HCT116 (cell line): ENCODE data around the gene GSTM5.

Source experiments
- EZH2 ChIP-seq: fragments of 200-600 bp; sonication (generic); IDR thresholded peaks from 2 replicates; pipeline ENCODE4 v1.6.1; 2017; ENCODE audit warnings: antibody characterized with exemption, mixed run types
- EZH2phosphoT487 ChIP-seq: fragments of 200-600 bp; IDR thresholded peaks from 2 replicates; pipeline ENCODE4 v1.6.1; 2018; ENCODE audit warnings: antibody characterized with exemption, borderline replicate concordance
- JUND ChIP-seq: IDR thresholded peaks from 2 replicates; pipeline ENCODE4 v1.6.1; 2012
- POLR2AphosphoS5 ChIP-seq: IDR thresholded peaks from 2 replicates; pipeline ENCODE4 v1.6.1; 2011; ENCODE audit warnings: mild to moderate bottlenecking, low read depth, low read length, moderate library complexity
- SIN3A ChIP-seq: IDR thresholded peaks from 2 replicates; pipeline ENCODE4 v1.6.1; 2012; ENCODE audit warnings: low read depth
- SP1 ChIP-seq: IDR thresholded peaks from 2 replicates; pipeline ENCODE4 v1.6.1; 2012; ENCODE audit warnings: low read depth
- TF ChIP-seq, protein P1 (sequence below): IDR thresholded peaks from 2 replicates; pipeline ENCODE4 v1.6.1; 2011; ENCODE audit warnings: mild to moderate bottlenecking, low read length, moderate library complexity; ENCODE audit not compliant: insufficient replicate concordance; ENCODE audit errors: extremely low read depth
- TF ChIP-seq, protein P2 (sequence below), 3 experiments: fragments of 200-600 bp in 1 of 3; sonication (generic) in 1 of 3; IDR thresholded peaks in 2 of 3; conservative IDR thresholded peaks in 1 of 3; 2 replicates each; pipeline ENCODE4 v1.5.1; 2012 to 2017; ENCODE audit warnings: low read depth in 2 of 3, low read length in 2 of 3, antibody characterized with exemption in 1 of 3, borderline replicate concordance in 1 of 3, control low read depth in 1 of 3, mild to moderate bottlenecking in 1 of 3, mixed read lengths in 1 of 3, mixed run types in 1 of 3, moderate library complexity in 1 of 3; ENCODE audit not compliant: insufficient read depth in 1 of 3

DNA sequence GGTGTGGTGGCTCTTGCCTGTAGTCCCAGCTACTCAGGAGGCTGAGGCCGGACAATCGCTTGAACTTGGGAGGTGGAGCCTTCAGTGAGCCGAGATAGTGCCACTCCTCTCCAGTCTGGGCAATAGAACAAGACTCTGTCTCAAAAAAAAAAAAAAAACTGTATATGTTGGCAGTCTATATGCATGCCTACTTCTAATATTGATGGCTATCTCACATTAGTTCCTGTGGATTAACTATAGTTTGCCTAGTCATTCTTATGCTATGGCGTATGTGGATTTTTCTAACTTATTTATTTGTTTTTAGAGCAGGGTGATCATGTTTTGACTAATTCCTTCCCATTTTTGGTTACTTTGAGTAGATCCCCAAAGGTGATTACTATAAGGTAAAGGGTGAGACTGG is 15.0 kb upstream of the GSTM5 start:
- no peak for TF ChIP-seq POLR2AphosphoS5
- no peak for TF ChIP-seq EZH2
- no peak for TF ChIP-seq EZH2phosphoT487
- TF ChIP-seq, protein P1, sequence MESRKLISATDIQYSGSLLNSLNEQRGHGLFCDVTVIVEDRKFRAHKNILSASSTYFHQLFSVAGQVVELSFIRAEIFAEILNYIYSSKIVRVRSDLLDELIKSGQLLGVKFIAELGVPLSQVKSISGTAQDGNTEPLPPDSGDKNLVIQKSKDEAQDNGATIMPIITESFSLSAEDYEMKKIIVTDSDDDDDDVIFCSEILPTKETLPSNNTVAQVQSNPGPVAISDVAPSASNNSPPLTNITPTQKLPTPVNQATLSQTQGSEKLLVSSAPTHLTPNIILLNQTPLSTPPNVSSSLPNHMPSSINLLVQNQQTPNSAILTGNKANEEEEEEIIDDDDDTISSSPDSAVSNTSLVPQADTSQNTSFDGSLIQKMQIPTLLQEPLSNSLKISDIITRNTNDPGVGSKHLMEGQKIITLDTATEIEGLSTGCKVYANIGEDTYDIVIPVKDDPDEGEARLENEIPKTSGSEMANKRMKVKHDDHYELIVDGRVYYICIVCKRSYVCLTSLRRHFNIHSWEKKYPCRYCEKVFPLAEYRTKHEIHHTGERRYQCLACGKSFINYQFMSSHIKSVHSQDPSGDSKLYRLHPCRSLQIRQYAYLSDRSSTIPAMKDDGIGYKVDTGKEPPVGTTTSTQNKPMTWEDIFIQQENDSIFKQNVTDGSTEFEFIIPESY: no peak
- TF ChIP-seq, protein P2, sequence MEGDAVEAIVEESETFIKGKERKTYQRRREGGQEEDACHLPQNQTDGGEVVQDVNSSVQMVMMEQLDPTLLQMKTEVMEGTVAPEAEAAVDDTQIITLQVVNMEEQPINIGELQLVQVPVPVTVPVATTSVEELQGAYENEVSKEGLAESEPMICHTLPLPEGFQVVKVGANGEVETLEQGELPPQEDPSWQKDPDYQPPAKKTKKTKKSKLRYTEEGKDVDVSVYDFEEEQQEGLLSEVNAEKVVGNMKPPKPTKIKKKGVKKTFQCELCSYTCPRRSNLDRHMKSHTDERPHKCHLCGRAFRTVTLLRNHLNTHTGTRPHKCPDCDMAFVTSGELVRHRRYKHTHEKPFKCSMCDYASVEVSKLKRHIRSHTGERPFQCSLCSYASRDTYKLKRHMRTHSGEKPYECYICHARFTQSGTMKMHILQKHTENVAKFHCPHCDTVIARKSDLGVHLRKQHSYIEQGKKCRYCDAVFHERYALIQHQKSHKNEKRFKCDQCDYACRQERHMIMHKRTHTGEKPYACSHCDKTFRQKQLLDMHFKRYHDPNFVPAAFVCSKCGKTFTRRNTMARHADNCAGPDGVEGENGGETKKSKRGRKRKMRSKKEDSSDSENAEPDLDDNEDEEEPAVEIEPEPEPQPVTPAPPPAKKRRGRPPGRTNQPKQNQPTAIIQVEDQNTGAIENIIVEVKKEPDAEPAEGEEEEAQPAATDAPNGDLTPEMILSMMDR (IDR thresholded peaks at IDR 0.05 in 2 of 3, conservative IDR thresholded peaks at IDR 0.05 in 1 of 3; ENCODE audit: borderline replicate concordance in 1 of 3, insufficient read depth in 1 of 3, low read depth in 2 of 3, low read length in 2 of 3): no peak
- no peak for TF ChIP-seq SP1
- no peak for TF ChIP-seq JUND
- TF ChIP-seq SIN3A: no peak
